ENCODE data around the gene RPL9. TPM values are rescaled to one million over a fixed set of nuclear protein-coding genes. Genes with fewer than 3 reads are reported as not detected.

RPL9 gene
- total RNA-seq, 1 experiment from 2014 or later, result 386 TPM

- TF ChIP-seq POLR2AphosphoS5 (IDR thresholded peaks at IDR 0.05; ENCODE audit: low read depth, low read length) (0 out of 2 replicates have a peak, but pooled peaks have one; percentile 8), SIN3A (IDR thresholded peaks at IDR 0.05; ENCODE audit: borderline replicate concordance, insufficient read depth, low read depth, low read length) (no peak), TCF7L2 (IDR thresholded peaks at IDR 0.05; ENCODE audit: low read depth, low read length) (no peak), CTCF (IDR thresholded peaks at IDR 0.05) (no peak), REST (IDR thresholded peaks at IDR 0.05; ENCODE audit: insufficient read depth in 1 of 2, low read depth in 2 of 2, low read length in 1 of 2) (no peak)
- H3K27ac ChIP-seq (ENCODE audit: low read length), result no peak overlapping the region
- intact Hi-C loops (cut with micrococcal nuclease; ENCODE audit: unreplicated experiment), result no loop called here
- H3K36me3 ChIP-seq (ENCODE audit: control insufficient read depth, insufficient read depth, low read length), result peaks cover 34% of the 10 kb centered on the region
- in situ Hi-C loops (cut with HindIII; ENCODE audit: low pct_unique_long_range_greater_than_20kb, low sequenced_read_pairs), result no loop called here
- POLR2A ChIA-PET, result no interaction called here
- H3K27me3 ChIP-seq (ENCODE audit: control insufficient read depth, insufficient read depth, low read length), result no peaks in the 10 kb centered on the region
- no peaks in the 10 kb centered on the region for H3K9me3 ChIP-seq (ENCODE audit: control insufficient read depth, insufficient read depth, low read depth, low read length)
- ATAC-seq (no peak), DNase-seq (ENCODE audit: low read depth, low spot score) (no peak)
- no peak overlapping the region for H3K4me3 ChIP-seq (ENCODE audit: low read depth in 2 of 2, low read length in 2 of 2)
- no TSS peak for BruUV-seq (replicated peaks)
- CTCF ChIA-PET, result no interaction called here
- H3K4me1 ChIP-seq (ENCODE audit: control insufficient read depth, insufficient read depth, low read length), result no peaks in the 10 kb centered on the region
Observed at GRCh38 chr4:39450618-39451017, 8.1 kb downstream of the RPL9 start.

- no peak for TF ChIP-seq TCF7L2 (IDR thresholded peaks at IDR 0.05; ENCODE audit: low read depth, low read length)
- TF ChIP-seq SIN3A (IDR thresholded peaks at IDR 0.05; ENCODE audit: borderline replicate concordance, insufficient read depth, low read depth, low read length), result no peak
- no peak for TF ChIP-seq CTCF (IDR thresholded peaks at IDR 0.05)
- no peak for TF ChIP-seq REST (IDR thresholded peaks at IDR 0.05; ENCODE audit: insufficient read depth in 1 of 2, low read depth in 2 of 2, low read length in 1 of 2)
- TF ChIP-seq POLR2AphosphoS5 (IDR thresholded peaks at IDR 0.05; ENCODE audit: low read depth, low read length), result no peak
- Histone ChIP-seq H3K27ac (ENCODE audit: low read length) (no peak overlapping the region), H3K27me3 (ENCODE audit: control insufficient read depth, insufficient read depth, low read length) (no peaks in the 10 kb centered on the region), H3K36me3 (ENCODE audit: control insufficient read depth, insufficient read depth, low read length) (peaks cover 5% of the 10 kb centered on the region; the same call in 1 of the 2 replicates), H3K4me3 (ENCODE audit: low read depth in 2 of 2, low read length in 2 of 2) (no peak overlapping the region), H3K9me3 (ENCODE audit: control insufficient read depth, insufficient read depth, low read depth, low read length) (no peaks in the 10 kb centered on the region), H3K4me1 (ENCODE audit: control insufficient read depth, insufficient read depth, low read length) (no peaks in the 10 kb centered on the region)
- no peak for ATAC-seq
- in situ Hi-C loops (cut with HindIII; ENCODE audit: low pct_unique_long_range_greater_than_20kb, low sequenced_read_pairs), result no loop called here
- CTCF ChIA-PET, result no interaction called here
- DNase-seq (ENCODE audit: low read depth, low spot score), result no peak
- no TSS peak for BruUV-seq (replicated peaks)
- intact Hi-C loops (cut with micrococcal nuclease; ENCODE audit: unreplicated experiment), result no loop called here
- POLR2A ChIA-PET, result no interaction called here
Observed at GRCh38 chr4:39446842-39447573, 11.7 kb downstream of the RPL9 start.

Measured in Panc1 (cell line).